NCI-H526 treated with DMSO at 0.1 percent for 48 hours (cell line): ENCODE measurements around the gene LMO4.

ENCODE experiments used
- DNase-seq: peaks from one replicate; lab custom pipeline; 2025; lab: John Stamatoyannopoulos, UW

The LMO4 gene

GRCh38 chr1:87358219-87358618 lies 29.5 kb downstream of the LMO4 start:
- DNase-seq: no peak

GRCh38 chr1:87359586-87359985 lies 30.9 kb downstream of the LMO4 start:
- no peak for DNase-seq

GRCh38 chr1:87362063-87362833 lies 33.6 kb downstream of the LMO4 start:
- no peak for DNase-seq

- no peak for DNase-seq
These were observed 34.2 kb downstream of the LMO4 start for GRCh38 chr1:87362834-87363426.

- DNase-seq: no peak
These were observed 38.9 kb downstream of the LMO4 start for GRCh38 chr1:87367549-87367948.

- DNase-seq: no peak
These were observed 40.2 kb downstream of the LMO4 start for GRCh38 chr1:87368907-87369306.

GRCh38 chr1:87369736-87370478 lies 41.2 kb downstream of the LMO4 start:
- DNase-seq: no peak

- no peak for DNase-seq
These were observed 41.9 kb downstream of the LMO4 start for GRCh38 chr1:87370544-87370943.

- DNase-seq: no peak
These were observed 50.6 kb downstream of the LMO4 start for GRCh38 chr1:87379306-87379705.

- no peak for DNase-seq
These were observed 57.6 kb downstream of the LMO4 start for GRCh38 chr1:87386217-87386790.

GRCh38 chr1:87388411-87388810 lies 59.7 kb downstream of the LMO4 start:
- no peak for DNase-seq

GRCh38 chr1:87389011-87389410 lies 60.3 kb downstream of the LMO4 start:
- DNase-seq: no peak

GRCh38 chr1:87389546-87389945 lies 60.9 kb downstream of the LMO4 start:
- no peak for DNase-seq

GRCh38 chr1:87392248-87393192 lies 63.8 kb downstream of the LMO4 start:
- no peak for DNase-seq

GRCh38 chr1:87393445-87394085 lies 64.9 kb downstream of the LMO4 start:
- peak; percentile 13 for DNase-seq

GRCh38 chr1:87394513-87394912 lies 65.8 kb downstream of the LMO4 start:
- DNase-seq: no peak

- no peak for DNase-seq
These were observed 66.3 kb downstream of the LMO4 start for GRCh38 chr1:87394982-87395381.
